Parathyroid adenoma (tissue), 2 donors: Measurements from ENCODE around the gene RAB18.
"Not testable (repeated sequence)": the region's sequence is repeated elsewhere in the genome, so short reads cannot be mapped to it uniquely, and the experiment has no call there.

Experiments used
- H2AFZ ChIP-seq: fragments of 300-600 bp; sonication (generic); one replicate; pipeline ENCODE4 v1.7.0; 2017; ENCODE audit warnings: antibody characterized with exemption, mild to moderate bottlenecking
- H3K27ac ChIP-seq: fragments of 300-600 bp; sonication (generic); one replicate; pipeline ENCODE4 v1.7.0; 2017
- H3K27me3 ChIP-seq: fragments of 300-600 bp; sonication (generic); one replicate; pipeline ENCODE4 v1.7.0; 2017; ENCODE audit warnings: low read length; ENCODE audit not compliant: control insufficient read depth, insufficient read depth
- H3K36me3 ChIP-seq: fragments of 300-600 bp; sonication (generic); one replicate; pipeline ENCODE4 v1.7.0; 2017; ENCODE audit warnings: low read length; ENCODE audit not compliant: control insufficient read depth, insufficient read depth
- H3K4me1 ChIP-seq: fragments of 300-600 bp; sonication (generic); one replicate; pipeline ENCODE4 v1.7.0; 2017; ENCODE audit warnings: control low read depth
- H3K4me2 ChIP-seq: fragments of 300-600 bp; sonication (generic); one replicate; pipeline ENCODE4 v1.7.0; 2017; ENCODE audit warnings: low read length
- H3K4me3 ChIP-seq: fragments of 300-600 bp; sonication (generic); one replicate; pipeline ENCODE4 v1.7.0; 2017; ENCODE audit warnings: low read depth, low read length
- H3K79me2 ChIP-seq: fragments of 300-600 bp; sonication (generic); one replicate; pipeline ENCODE4 v1.7.0; 2017; ENCODE audit warnings: control low read depth
- H3K9ac ChIP-seq: fragments of 300-600 bp; sonication (generic); one replicate; pipeline ENCODE4 v1.7.0; 2017; ENCODE audit warnings: mild to moderate bottlenecking
- H3K9me3 ChIP-seq: fragments of 300-600 bp; sonication (generic); one replicate; pipeline ENCODE4 v1.7.0; 2017; ENCODE audit warnings: low read length; ENCODE audit not compliant: control insufficient read depth
- TF ChIP-seq, protein P1 (sequence below): fragments of 300-600 bp; sonication (generic); IDR thresholded peaks from one replicate; pipeline ENCODE4 v1.7.0; 2017; ENCODE audit warnings: antibody characterized with exemption, mild to moderate bottlenecking
- donor health status: primary hyperparathyroidism.

RAB18 gene

DNA sequence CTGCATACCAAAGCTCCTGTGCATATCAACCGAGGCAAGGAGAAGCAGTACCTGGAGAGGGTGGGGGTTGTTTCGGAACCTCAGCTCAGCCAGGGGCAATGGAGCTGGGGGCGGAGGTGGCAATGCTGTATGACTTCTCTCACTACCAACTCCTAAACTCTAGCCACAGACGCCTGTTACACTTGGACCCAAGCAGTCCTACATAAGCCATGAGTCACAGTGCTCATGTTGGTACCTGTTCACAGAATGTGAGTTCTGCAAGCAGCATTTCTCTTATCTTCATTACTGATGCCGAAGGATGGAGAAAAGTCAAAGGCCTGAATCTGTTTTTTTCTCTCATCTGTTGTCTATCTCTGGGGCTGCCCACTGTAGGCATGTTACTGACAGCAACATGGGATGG is 3.2 kb upstream of the RAB18 start:
- TF ChIP-seq, protein P1, sequence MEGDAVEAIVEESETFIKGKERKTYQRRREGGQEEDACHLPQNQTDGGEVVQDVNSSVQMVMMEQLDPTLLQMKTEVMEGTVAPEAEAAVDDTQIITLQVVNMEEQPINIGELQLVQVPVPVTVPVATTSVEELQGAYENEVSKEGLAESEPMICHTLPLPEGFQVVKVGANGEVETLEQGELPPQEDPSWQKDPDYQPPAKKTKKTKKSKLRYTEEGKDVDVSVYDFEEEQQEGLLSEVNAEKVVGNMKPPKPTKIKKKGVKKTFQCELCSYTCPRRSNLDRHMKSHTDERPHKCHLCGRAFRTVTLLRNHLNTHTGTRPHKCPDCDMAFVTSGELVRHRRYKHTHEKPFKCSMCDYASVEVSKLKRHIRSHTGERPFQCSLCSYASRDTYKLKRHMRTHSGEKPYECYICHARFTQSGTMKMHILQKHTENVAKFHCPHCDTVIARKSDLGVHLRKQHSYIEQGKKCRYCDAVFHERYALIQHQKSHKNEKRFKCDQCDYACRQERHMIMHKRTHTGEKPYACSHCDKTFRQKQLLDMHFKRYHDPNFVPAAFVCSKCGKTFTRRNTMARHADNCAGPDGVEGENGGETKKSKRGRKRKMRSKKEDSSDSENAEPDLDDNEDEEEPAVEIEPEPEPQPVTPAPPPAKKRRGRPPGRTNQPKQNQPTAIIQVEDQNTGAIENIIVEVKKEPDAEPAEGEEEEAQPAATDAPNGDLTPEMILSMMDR, result no peak
- Histone ChIP-seq H3K79me2 (peaks cover 11% of the 10 kb centered on the region), H3K4me3 (no peak overlapping the region), H3K4me1 (peaks cover 7% of the 10 kb centered on the region), H3K9me3 (no peaks in the 10 kb centered on the region), H3K27me3 (no peaks in the 10 kb centered on the region), H2AFZ (no peak overlapping the region), H3K4me2 (no peak overlapping the region), H3K27ac (no peak overlapping the region), H3K36me3 (no peaks in the 10 kb centered on the region), H3K9ac (no peak overlapping the region)

DNA sequence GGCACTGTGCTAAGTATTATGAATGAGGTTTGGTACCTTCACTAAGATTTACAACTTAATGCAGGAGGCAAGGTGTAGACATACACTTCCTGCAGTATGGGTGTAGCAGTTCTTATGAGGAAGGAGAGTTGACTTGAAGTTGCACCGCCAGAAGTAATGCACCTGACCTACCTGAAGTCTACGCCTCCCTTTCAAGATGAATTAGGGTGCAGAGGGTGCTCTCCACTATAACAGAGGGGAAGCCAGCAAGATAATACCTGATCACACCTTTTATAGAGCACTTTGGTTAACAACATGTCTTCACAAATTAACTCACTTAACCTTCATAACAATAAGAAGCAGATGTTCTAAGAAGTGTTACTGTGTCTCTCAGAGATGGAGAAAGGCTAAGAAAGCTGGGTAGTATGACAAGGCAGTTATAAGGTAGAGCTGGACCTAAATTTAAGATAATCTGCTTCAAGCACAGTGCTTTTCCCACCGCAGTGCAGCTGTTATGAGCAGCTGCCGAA is 552 bp upstream of the RAB18 start:
- Histone ChIP-seq H2AFZ (peak overlapping the region; percentile 99), H3K4me1 (peaks cover 7% of the 10 kb centered on the region), H3K4me3 (peak overlapping the region; percentile 98), H3K9ac (no peak overlapping the region), H3K79me2 (peaks cover 30% of the 10 kb centered on the region), H3K9me3 (no peaks in the 10 kb centered on the region), H3K36me3 (no peaks in the 10 kb centered on the region), H3K4me2 (peak overlapping the region; percentile 82), H3K27ac (peak overlapping the region; percentile 76), H3K27me3 (no peaks in the 10 kb centered on the region)
- TF ChIP-seq, protein P1, result no peak

- Histone ChIP-seq H3K4me2 (peak overlapping the region; percentile 82), H3K79me2 (peaks cover 42% of the 10 kb centered on the region), H3K9ac (peak overlapping the region; percentile 86), H3K9me3 (no peaks in the 10 kb centered on the region), H3K36me3 (no peaks in the 10 kb centered on the region), H3K27ac (peak overlapping the region; percentile 76), H3K4me1 (peaks cover 7% of the 10 kb centered on the region), H3K27me3 (no peaks in the 10 kb centered on the region), H3K4me3 (peak overlapping the region; percentile 98), H2AFZ (peak overlapping the region; percentile 99)
- TF ChIP-seq, protein P1, result no peak
These were observed 830 bp downstream of the RAB18 start for GRCh38 chr10:27504808-27505460.

- not testable (repeated sequence) for H3K4me1 ChIP-seq, H3K27me3 ChIP-seq, H2AFZ ChIP-seq, H3K9ac ChIP-seq, H3K9me3 ChIP-seq, H3K4me3 ChIP-seq, H3K27ac ChIP-seq, H3K36me3 ChIP-seq
- H3K79me2 ChIP-seq, result peaks cover 42% of the 10 kb centered on the region
- peak overlapping the region; percentile 33 for H3K4me2 ChIP-seq
These were observed 1.4 kb downstream of the RAB18 start for GRCh38 chr10:27505537-27505936.

DNA sequence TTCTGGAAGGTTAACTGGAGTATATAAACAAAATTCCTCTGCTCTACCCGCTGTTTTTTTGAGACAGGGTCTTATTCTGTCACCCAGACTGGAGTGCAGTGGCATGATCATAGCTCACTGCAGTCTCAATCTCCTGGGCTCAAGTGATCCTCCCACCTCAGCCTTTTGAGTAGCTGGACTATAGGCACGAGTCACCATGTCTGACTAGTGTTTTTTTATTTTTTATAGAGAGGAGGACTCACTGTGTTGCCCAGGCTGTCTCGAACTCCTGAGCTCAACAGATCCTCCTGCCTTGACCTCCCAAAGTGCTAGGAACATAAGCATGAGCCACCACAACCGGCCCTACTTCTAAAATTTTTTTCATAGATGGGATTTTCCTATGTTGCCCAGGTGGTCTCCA is 2.2 kb downstream of the RAB18 start:
- H3K4me3 ChIP-seq, result no peak overlapping the region
- no peaks in the 10 kb centered on the region for H3K27me3 ChIP-seq
- H3K36me3 ChIP-seq, result no peaks in the 10 kb centered on the region
- TF ChIP-seq, protein P1, result no peak
- H2AFZ ChIP-seq, result no peak overlapping the region
- H3K9ac ChIP-seq, result no peak overlapping the region
- H3K27ac ChIP-seq, result no peak overlapping the region
- peaks cover 44% of the 10 kb centered on the region for H3K79me2 ChIP-seq
- H3K9me3 ChIP-seq, result no peaks in the 10 kb centered on the region
- H3K4me2 ChIP-seq, result no peak overlapping the region
- peaks cover 7% of the 10 kb centered on the region for H3K4me1 ChIP-seq
